ENCODE results near the gene SLC7A8. TPM values are rescaled to one million over a fixed set of nuclear protein-coding genes. Genes with fewer than 3 reads are reported as not detected.

SLC7A8 gene
- total RNA-seq, 4 donors from 2014 or later: 26.2 to 41.4 (median 37.5) TPM

- DNase-seq (ENCODE audit: low spot score in 2 of 2): no peak
- no peaks in the 10 kb centered on the region for H3K27me3 ChIP-seq
- peaks cover 0 to 39% (median 4%) of the 10 kb centered on the region in 3 donors for H3K36me3 ChIP-seq
- TF ChIP-seq, protein P1, sequence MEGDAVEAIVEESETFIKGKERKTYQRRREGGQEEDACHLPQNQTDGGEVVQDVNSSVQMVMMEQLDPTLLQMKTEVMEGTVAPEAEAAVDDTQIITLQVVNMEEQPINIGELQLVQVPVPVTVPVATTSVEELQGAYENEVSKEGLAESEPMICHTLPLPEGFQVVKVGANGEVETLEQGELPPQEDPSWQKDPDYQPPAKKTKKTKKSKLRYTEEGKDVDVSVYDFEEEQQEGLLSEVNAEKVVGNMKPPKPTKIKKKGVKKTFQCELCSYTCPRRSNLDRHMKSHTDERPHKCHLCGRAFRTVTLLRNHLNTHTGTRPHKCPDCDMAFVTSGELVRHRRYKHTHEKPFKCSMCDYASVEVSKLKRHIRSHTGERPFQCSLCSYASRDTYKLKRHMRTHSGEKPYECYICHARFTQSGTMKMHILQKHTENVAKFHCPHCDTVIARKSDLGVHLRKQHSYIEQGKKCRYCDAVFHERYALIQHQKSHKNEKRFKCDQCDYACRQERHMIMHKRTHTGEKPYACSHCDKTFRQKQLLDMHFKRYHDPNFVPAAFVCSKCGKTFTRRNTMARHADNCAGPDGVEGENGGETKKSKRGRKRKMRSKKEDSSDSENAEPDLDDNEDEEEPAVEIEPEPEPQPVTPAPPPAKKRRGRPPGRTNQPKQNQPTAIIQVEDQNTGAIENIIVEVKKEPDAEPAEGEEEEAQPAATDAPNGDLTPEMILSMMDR (IDR thresholded peaks at IDR 0.05): no peak
- TF ChIP-seq POLR2A (IDR thresholded peaks at IDR 0.05) (no peak), EP300 (IDR thresholded peaks at IDR 0.05) (no peak)
- H3K4me1 ChIP-seq: peaks cover 0 to 8% (median 0%) of the 10 kb centered on the region in 4 donors
- H3K4me3 ChIP-seq: no peak overlapping the region
- WGBS, 2 donors: 73 to 77% methylated on average over 8 of the region's 8 CpGs
- peak overlapping the region in 1 of 4 donors; percentile 0 for H3K27ac ChIP-seq
- H3K9me3 ChIP-seq: no peaks in the 10 kb centered on the region
These were observed 56.7 kb downstream of the SLC7A8 start for GRCh38 chr14:23126548-23127278.

GRCh38 chr14:23125933-23126524 lies 57.4 kb downstream of the SLC7A8 start:
- Histone ChIP-seq H3K36me3 (peaks cover 0 to 33% (median 4%) of the 10 kb centered on the region in 3 donors), H3K27ac (no peak overlapping the region), H3K4me3 (no peak overlapping the region), H3K9me3 (no peaks in the 10 kb centered on the region), H3K4me1 (peaks cover 0 to 13% (median 2%) of the 10 kb centered on the region in 4 donors), H3K27me3 (no peaks in the 10 kb centered on the region)
- TF ChIP-seq POLR2A (IDR thresholded peaks at IDR 0.05): no peak
- TF ChIP-seq, protein P1 (IDR thresholded peaks at IDR 0.05): no peak
- peak in 1 of 2 donors; percentile 35 for TF ChIP-seq EP300 (IDR thresholded peaks at IDR 0.05)
- no peak for DNase-seq (ENCODE audit: low spot score in 2 of 2)
- 61 to 73% methylated on average over 9 of the region's 9 CpGs for WGBS, 2 donors

GRCh38 chr14:23125011-23125410 lies 58.4 kb downstream of the SLC7A8 start:
- no peak overlapping the region for H3K27ac ChIP-seq
- DNase-seq (ENCODE audit: low spot score in 2 of 2): no peak
- WGBS, 2 donors: 49 to 52% methylated on average over 3 of the region's 3 CpGs
- H3K4me3 ChIP-seq: no peak overlapping the region
- H3K36me3 ChIP-seq: peaks cover 0 to 31% (median 4%) of the 10 kb centered on the region in 3 donors
- peaks cover 0 to 8% (median 3%) of the 10 kb centered on the region in 4 donors for H3K4me1 ChIP-seq
- TF ChIP-seq, protein P1 (IDR thresholded peaks at IDR 0.05): no peak
- TF ChIP-seq EP300 (IDR thresholded peaks at IDR 0.05) (no peak), POLR2A (IDR thresholded peaks at IDR 0.05) (no peak)
- H3K9me3 ChIP-seq: no peaks in the 10 kb centered on the region
- H3K27me3 ChIP-seq: no peaks in the 10 kb centered on the region

- Histone ChIP-seq H3K27me3 (no peaks in the 10 kb centered on the region), H3K36me3 (peaks cover 0 to 27% (median 4%) of the 10 kb centered on the region in 3 donors), H3K9me3 (no peaks in the 10 kb centered on the region), H3K4me1 (peaks cover 0 to 8% (median 3%) of the 10 kb centered on the region in 4 donors), H3K27ac (no peak overlapping the region), H3K4me3 (no peak overlapping the region)
- TF ChIP-seq EP300 (IDR thresholded peaks at IDR 0.05): no peak
- no peak for TF ChIP-seq POLR2A (IDR thresholded peaks at IDR 0.05)
- 90 to 93% methylated on average over 13 of the region's 13 CpGs for WGBS, 2 donors
- DNase-seq (ENCODE audit: low spot score in 2 of 2): no peak
These were observed 59.0 kb downstream of the SLC7A8 start for GRCh38 chr14:23124337-23124954.

DNA sequence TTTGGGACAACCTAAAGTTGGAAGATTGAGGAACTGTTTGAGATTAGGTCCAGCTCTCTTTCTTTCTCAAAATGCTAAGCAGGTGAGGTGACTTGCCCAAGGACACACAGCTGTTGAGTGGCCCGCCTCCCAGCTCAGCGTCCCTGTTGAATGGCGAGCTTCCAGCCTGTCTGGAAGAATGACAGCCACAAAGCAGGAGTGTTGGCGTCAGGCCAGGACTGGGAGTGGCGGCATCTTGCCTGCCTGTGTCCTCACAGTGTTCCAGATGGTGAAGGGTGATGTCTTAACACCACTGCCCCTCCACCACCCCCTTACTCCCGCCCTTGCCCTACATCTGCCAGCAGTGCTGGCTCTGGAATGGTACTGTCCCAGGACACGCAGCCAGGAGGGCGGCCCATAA lies 60.0 kb downstream of the SLC7A8 start:
- 59 to 66% methylated on average over 8 of the region's 8 CpGs for WGBS, 2 donors
- H3K9me3 ChIP-seq: no peaks in the 10 kb centered on the region
- H3K4me1 ChIP-seq: peaks cover 0 to 8% (median 3%) of the 10 kb centered on the region in 4 donors
- H3K4me3 ChIP-seq: no peak overlapping the region
- peaks cover 0 to 18% (median under 1%) of the 10 kb centered on the region in 3 donors for H3K36me3 ChIP-seq
- H3K27ac ChIP-seq: no peak overlapping the region
- TF ChIP-seq EP300 (IDR thresholded peaks at IDR 0.05): no peak
- TF ChIP-seq, protein P1 (IDR thresholded peaks at IDR 0.05): no peak
- peaks cover 0 to 3% of the 10 kb centered on the region in 2 donors for H3K27me3 ChIP-seq
- DNase-seq (ENCODE audit: low spot score in 2 of 2): peak in 1 of 2 donors; percentile 30

All from tibial nerve (tissue), 4 donors.